Mononuclear cell (primary cell): ENCODE measurements around the gene KNDC1. TPM values are rescaled to one million over a fixed set of nuclear protein-coding genes. Genes with fewer than 3 reads are reported as not detected.
"Not testable (repeated sequence)": the region's sequence is repeated elsewhere in the genome, so short reads cannot be mapped to it uniquely, and the experiment has no call there.

Source experiments
- H3K27me3 ChIP-seq: 2 replicates; pipeline ENCODE4 v1.6.0; 2011; ENCODE audit warnings: low read length, control low read depth; ENCODE audit not compliant: insufficient read depth
- H3K4me1 ChIP-seq: 2 replicates; pipeline ENCODE4 v1.5.1; 2011; ENCODE audit warnings: mild to moderate bottlenecking, low read length, control low read depth; ENCODE audit not compliant: insufficient read depth
- H3K4me3 ChIP-seq: 2 replicates; pipeline ENCODE4 v1.5.1; 2011; ENCODE audit warnings: mild to moderate bottlenecking, low read length, moderate library complexity
- H3K9me3 ChIP-seq: 2 replicates; pipeline ENCODE4 v1.5.1; 2011; ENCODE audit warnings: low read depth, mild to moderate bottlenecking, control low read depth, low read length
- total RNA-seq: library from RNA; depleted of rRNA; stranded (reverse); fragments of >200 nt; gene quantifications from one replicate; pipeline ENCODE4 v1.2.3, GENCODE V29; 2012

The KNDC1 gene, protein sequence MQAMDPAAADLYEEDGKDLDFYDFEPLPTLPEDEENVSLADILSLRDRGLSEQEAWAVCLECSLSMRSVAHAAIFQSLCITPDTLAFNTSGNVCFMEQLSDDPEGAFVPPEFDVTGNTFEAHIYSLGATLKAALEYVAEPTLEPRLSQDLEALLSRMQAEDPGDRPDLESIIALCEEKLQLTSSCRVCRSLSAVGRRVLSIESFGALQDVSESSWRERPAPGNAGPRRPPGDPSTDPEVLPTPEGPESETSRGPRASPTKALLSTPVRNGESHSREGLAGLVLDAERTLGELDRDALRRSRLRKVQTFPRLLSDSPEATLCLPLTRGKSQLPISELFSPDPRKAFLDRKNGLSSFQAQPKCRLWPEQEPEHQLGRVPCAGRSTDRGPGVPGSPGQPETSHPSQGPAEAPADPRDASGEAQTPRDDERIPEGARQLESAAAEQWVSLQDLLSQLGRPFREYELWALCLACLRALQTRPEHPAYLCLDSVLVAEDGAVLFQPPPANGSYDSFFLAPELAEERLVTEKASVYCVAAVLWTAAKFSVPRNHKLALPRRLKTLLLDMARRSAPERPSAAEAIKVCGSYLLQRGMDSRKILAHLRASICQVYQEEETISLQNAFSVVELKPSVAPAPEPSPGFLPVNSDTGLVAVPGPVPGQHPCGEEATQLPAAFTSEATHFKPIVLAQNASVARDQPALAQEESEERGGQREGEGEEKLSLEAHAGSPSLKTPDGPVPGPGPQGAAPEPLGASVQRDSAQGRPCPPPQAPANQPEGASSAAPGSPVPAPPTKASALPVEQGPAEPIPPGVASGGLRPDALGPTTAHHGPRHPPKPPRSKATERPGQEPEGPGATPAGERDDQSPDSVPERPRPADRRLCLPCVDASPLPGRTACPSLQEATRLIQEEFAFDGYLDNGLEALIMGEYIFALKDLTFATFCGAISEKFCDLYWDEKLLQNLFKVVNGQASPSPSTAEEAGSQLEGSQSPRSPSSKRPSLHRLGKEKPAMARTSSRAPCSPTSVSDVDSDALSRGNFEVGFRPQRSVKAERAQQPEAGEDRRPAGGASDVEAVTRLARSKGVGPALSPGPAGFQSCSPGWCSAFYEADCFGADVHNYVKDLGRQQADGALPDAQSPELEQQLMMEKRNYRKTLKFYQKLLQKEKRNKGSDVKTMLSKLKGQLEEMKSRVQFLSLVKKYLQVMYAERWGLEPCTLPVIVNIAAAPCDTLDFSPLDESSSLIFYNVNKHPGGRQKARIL (N-terminal part only)
- 0.94 TPM for total RNA-seq

DNA sequence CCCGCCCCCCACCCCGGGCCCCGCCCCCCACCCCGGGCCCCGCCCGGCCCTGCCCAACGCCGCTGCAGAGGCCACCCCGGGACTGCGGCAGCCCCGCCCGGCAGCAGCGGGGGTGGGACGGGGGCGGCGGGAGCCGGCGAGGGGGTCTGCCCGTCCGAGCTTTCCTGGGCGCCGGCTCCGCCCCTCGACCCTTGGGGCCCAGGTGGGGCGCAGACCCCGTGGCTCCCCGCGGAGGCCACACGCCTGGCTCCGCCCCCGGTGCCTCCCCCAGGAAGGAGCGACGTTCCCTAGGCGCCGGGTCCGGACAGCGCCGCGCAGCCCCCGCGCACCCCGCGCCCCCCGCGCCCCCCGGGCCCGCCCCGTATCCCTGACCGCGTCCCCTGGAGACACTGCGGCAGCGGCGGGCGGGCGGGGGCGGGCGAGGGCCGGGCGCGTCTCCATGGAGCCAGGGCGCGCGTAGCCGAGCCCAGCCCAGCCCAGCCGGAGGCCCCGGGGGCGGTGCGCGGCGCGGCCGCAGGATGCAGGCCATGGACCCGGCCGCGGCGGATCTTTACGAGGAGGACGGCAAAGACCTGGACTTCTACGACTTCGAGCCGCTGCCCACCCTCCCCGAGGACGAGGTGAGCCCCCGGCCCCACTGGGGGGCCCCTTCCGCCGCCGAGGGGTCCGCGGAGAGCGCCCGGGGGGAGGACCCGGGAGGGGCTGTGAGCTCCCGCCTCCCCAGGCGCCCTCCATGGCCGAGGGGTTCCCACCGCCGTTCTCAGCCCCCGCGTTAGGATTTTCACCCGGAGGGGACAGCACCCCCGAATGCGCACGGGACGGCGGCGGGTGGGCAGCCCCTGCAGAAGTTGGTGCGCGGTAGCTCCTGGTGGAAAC is at the start of gene KNDC1:
TSS of gene KNDC1 (plus strand) at position 270 of the 876 bp plus-strand sequence. CDS start at position 519, 249 bp downstream.
- Histone ChIP-seq H3K27me3 (peaks cover 23% of the 10 kb centered on the region), H3K4me1 (peaks cover 6% of the 10 kb centered on the region), H3K4me3 (peak within 1 kb of the TSS; percentile 13), H3K9me3 (no peaks in the 10 kb centered on the region)

GRCh38 chr10:133110609-133111275 is 49.3 kb upstream of the KNDC1 start:
- no peaks in the 10 kb centered on the region for H3K9me3 ChIP-seq
- no peak overlapping the region for H3K4me3 ChIP-seq
- H3K27me3 ChIP-seq = no peaks in the 10 kb centered on the region
- H3K4me1 ChIP-seq = no peaks in the 10 kb centered on the region

DNA sequence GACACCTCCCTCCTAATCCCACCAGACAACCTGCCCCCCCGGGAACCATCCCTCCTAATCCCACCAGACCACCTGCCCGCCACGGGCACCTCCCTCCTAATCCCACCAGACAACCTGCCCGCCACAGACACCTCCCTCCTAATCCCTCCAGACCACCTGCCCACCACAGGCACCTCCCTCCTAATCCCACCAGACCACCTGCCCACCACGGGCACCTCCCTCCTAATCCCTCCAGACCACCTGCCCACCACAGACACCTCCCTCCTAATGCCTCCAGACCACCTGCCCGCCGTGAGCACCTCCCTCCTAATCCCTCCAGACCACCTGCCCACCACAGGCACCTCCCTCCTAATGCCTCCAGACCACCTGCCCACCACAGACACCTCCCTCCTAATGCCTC is 48.4 kb upstream of the KNDC1 start:
- H3K4me3 ChIP-seq, H3K9me3 ChIP-seq, H3K4me1 ChIP-seq, H3K27me3 ChIP-seq: not testable (repeated sequence)

DNA sequence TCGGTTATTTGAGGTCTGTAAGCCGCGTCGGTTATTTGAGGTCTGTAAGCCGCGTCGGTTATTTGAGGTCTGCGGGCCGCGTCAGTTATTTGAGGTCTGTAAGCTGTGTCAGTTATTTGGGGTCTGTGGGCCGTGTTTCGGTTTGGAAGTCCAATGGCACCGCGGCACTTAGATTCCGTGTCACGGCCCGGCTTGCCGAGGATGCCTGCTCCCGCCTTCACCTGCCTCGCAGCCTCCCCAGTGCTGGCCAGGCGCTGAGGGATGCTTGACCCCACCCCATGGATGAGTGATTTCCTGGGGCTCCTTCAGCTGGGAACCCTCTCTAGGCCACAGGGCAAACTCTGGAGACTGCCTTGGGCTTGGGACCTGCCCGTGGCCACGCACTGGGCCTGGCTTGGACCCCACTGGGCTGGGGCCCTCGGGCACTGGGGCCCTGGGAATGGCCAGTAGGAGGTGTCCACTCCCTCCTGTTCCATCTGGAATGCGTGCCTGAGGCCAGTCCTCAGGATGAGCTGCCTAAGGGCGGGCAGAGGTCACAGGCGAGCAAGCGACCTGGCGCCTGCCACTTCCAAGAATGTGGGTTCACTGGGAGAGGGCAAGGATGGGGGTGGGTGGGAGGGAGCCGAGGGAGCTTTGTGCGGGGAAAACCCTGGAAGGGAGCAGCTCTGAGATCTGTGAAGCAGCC is 46.7 kb upstream of the KNDC1 start:
- Histone ChIP-seq H3K4me1 (no peaks in the 10 kb centered on the region), H3K9me3 (no peaks in the 10 kb centered on the region), H3K4me3 (no peak overlapping the region), H3K27me3 (no peaks in the 10 kb centered on the region)

- H3K4me1 ChIP-seq = no peaks in the 10 kb centered on the region
- H3K4me3 ChIP-seq = no peak overlapping the region
- H3K9me3 ChIP-seq = no peaks in the 10 kb centered on the region
- H3K27me3 ChIP-seq = no peaks in the 10 kb centered on the region
Measured at GRCh38 chr10:133113847-133114246, 46.2 kb upstream of the KNDC1 start.

DNA sequence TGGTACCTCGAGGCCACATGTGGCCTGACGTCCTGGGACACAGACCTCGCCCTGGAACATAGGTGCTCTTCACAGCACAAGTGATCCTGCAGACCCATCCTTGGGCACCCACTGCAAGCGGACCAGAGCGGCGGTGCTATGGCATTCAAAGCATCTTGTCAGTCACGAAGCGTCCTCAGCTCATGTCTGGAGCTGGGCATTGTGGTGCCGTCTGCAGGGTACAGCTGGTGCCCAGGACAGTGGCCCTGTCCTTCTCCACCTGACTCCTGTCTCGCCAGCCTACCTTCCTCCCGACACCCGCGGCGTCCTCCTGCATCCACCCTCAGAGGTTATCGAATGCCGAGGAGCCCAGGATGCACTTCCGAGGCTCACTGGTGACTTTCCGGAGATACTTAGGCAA is 45.8 kb upstream of the KNDC1 start:
- no peaks in the 10 kb centered on the region for H3K9me3 ChIP-seq
- H3K4me1 ChIP-seq = no peaks in the 10 kb centered on the region
- H3K4me3 ChIP-seq = no peak overlapping the region
- H3K27me3 ChIP-seq = no peaks in the 10 kb centered on the region

- Histone ChIP-seq H3K27me3 (no peaks in the 10 kb centered on the region), H3K9me3 (no peaks in the 10 kb centered on the region)
Measured at GRCh38 chr10:133114726-133115452, 45.1 kb upstream of the KNDC1 start.

DNA sequence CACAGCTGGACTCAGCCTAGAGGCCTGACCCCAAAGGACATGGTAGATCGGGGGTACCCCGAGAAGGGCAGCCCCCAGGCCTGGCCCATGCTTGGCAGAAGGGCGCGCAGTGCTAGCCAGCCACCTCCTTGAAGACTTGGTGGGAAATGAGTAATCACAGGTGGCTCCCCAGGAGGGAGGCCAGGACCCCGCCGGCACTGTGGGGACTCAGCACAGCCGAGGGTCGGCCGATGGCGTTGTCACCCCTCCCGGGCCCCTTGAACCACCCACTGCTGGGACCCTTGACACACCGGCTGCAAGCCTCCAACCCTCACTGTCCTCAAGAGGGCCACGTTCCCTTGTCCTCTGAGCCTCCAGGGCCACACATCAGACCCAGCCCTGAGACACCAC is 44.6 kb upstream of the KNDC1 start:
- Histone ChIP-seq H3K4me1 (no peaks in the 10 kb centered on the region), H3K27me3 (no peaks in the 10 kb centered on the region), H3K4me3 (no peak overlapping the region), H3K9me3 (no peaks in the 10 kb centered on the region)

More at GRCh38 chr10:133114726-133115452, 45.1 kb upstream of the KNDC1 start:
- H3K4me1 ChIP-seq = no peaks in the 10 kb centered on the region
- no peak overlapping the region for H3K4me3 ChIP-seq

DNA sequence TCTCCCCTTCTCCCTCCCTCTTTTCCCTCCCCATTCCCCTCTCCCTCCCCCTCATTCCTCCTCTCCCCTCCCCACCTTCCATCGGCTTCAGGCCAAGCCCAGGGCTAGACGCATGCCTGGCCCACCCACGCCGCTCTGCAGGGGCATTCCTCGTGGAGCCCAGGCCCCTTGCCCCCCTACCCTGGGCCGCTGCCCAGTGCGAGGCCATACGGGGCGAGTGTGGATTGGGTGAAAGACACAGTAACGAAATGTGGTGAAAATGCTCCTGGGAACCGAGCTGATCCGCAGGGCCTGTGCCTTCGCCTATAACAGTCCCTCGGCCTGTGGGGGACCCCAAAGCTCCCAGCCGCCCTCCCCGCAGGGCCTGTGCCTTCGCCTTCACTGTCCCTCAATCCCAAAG is 44.0 kb upstream of the KNDC1 start:
- no peak overlapping the region for H3K4me3 ChIP-seq

DNA sequence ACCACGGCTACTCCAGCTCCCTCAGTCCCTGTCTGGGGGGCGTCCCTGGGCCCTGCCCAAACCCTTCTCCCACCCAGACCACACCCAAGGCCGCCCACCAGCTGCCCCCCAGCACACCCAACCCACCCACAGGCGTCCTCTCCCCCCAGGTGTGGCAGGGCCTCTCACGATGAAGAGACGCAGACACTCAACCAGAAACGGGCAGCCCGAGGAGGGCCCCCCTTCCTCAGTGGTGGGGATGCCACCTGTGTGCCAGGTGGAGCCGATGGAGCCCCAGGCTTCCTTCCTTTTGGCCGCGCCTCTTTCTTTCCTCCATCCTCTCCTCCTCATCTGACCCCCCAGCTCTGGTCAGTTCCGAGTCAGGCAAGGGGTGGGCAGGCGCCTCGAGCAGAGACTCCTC is 43.6 kb upstream of the KNDC1 start:
- no peak overlapping the region for H3K4me3 ChIP-seq
- no peaks in the 10 kb centered on the region for H3K9me3 ChIP-seq
- no peaks in the 10 kb centered on the region for H3K4me1 ChIP-seq
- no peaks in the 10 kb centered on the region for H3K27me3 ChIP-seq

More for the DNA sequence above, 44.0 kb upstream of the KNDC1 start:
- Histone ChIP-seq H3K9me3 (no peaks in the 10 kb centered on the region), H3K27me3 (no peaks in the 10 kb centered on the region), H3K4me1 (no peaks in the 10 kb centered on the region)

DNA sequence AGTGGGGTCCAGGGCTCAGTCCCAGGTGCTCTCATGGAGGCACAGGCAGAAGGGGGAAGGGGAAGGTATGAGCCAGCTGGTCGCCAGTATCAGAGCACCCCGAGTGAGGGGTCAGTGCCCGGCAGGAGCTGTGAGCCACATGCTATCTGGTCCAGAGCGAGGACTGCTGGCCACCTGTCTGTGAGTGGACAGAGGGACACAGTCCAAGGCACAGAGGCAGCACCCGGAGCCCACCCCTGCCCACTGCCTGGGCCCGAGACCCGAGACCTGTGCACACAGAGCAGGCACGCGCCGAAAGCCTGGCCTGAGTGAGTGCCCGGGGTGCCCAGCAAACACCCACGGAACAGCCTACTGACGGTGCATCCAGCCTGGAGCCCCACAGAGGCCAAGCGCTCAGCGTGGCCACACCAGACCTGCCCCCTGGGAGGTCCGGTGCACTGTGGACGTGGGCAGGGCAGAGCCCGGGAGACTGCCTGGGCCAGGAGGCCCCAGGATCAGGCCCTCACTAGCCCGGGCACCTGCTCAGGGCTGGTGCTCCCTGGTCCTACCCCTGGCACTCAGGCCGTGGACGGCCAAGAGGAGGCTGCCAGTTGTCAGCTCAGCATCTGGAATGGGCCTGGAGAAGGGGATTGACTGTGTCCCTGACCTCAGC is 42.9 kb upstream of the KNDC1 start:
- no peaks in the 10 kb centered on the region for H3K9me3 ChIP-seq
- no peaks in the 10 kb centered on the region for H3K4me1 ChIP-seq
- H3K4me3 ChIP-seq = no peak overlapping the region
- H3K27me3 ChIP-seq = no peaks in the 10 kb centered on the region

GRCh38 chr10:133117688-133118071 is 42.3 kb upstream of the KNDC1 start:
- Histone ChIP-seq H3K27me3 (no peaks in the 10 kb centered on the region), H3K4me1 (no peaks in the 10 kb centered on the region), H3K4me3 (no peak overlapping the region), H3K9me3 (no peaks in the 10 kb centered on the region)
